Measurements from ENCODE around the gene UNC45A. TPM values are rescaled to one million over a fixed set of nuclear protein-coding genes. Genes with fewer than 3 reads are reported as not detected.
"Not testable (repeated sequence)": the region's sequence is repeated elsewhere in the genome, so short reads cannot be mapped to it uniquely, and the experiment has no call there.

UNC45A gene
- total RNA-seq, 1 donor from 2014 or later, result 70.9 TPM

DNA sequence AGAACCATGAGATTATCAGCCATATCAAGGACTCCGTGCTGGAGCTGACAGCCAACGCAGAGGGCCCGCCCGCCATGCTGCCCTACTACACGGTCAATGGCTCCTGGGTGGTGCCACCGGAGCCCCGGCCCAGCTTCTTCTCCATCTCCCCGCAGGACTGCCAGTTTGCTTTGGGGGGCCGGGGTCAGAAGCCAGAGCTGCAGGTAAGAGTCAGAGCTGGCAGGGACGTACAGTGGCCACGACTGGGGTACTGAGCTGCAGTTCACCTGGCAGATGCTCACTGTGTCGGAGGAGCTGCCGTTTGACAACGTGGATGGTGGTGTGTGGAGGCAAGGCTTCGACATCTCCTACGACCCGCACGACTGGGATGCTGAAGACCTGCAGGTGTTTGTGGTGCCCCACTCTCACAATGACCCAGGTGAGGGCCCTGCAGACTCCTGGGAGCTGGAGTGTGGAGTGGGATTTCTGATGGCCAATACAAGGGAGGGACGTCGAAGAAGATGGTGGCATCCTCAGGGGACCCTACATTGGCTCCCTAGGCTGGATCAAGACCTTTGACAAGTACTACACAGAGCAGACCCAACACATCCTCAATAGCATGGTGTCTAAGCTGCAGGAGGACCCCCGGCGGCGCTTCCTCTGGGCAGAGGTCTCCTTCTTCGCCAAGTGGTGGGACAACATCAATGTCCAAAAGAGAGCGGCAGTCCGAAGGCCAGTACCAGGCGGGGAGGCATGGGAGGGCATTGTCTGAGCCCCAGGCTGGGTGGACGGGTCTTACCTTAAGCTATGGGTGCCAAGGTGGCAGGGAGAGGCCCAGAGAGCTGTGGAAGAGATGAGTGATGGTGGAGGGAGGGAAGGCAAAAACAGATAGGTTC, 29.5 kb upstream of the UNC45A start:
- H3K9me3 Mint-ChIP-seq (ENCODE audit: low read depth), result no peaks in the 10 kb centered on the region
- no peaks in the 10 kb centered on the region for H3K27me3 Mint-ChIP-seq (ENCODE audit: low read depth)
- no peak overlapping the region for H3K4me3 Mint-ChIP-seq (ENCODE audit: unreplicated experiment)
- peaks cover 26% of the 10 kb centered on the region for H3K36me3 Mint-ChIP-seq (ENCODE audit: low read depth)
- TF ChIP-seq, protein P1, sequence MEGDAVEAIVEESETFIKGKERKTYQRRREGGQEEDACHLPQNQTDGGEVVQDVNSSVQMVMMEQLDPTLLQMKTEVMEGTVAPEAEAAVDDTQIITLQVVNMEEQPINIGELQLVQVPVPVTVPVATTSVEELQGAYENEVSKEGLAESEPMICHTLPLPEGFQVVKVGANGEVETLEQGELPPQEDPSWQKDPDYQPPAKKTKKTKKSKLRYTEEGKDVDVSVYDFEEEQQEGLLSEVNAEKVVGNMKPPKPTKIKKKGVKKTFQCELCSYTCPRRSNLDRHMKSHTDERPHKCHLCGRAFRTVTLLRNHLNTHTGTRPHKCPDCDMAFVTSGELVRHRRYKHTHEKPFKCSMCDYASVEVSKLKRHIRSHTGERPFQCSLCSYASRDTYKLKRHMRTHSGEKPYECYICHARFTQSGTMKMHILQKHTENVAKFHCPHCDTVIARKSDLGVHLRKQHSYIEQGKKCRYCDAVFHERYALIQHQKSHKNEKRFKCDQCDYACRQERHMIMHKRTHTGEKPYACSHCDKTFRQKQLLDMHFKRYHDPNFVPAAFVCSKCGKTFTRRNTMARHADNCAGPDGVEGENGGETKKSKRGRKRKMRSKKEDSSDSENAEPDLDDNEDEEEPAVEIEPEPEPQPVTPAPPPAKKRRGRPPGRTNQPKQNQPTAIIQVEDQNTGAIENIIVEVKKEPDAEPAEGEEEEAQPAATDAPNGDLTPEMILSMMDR (IDR thresholded peaks at IDR 0.05), result no peak
- no peak for DNase-seq (ENCODE audit: low spot score)
- H3K4me1 Mint-ChIP-seq (ENCODE audit: low read depth), result peaks cover 20% of the 10 kb centered on the region
- no peak overlapping the region for H3K27ac Mint-ChIP-seq (ENCODE audit: unreplicated experiment)

DNA sequence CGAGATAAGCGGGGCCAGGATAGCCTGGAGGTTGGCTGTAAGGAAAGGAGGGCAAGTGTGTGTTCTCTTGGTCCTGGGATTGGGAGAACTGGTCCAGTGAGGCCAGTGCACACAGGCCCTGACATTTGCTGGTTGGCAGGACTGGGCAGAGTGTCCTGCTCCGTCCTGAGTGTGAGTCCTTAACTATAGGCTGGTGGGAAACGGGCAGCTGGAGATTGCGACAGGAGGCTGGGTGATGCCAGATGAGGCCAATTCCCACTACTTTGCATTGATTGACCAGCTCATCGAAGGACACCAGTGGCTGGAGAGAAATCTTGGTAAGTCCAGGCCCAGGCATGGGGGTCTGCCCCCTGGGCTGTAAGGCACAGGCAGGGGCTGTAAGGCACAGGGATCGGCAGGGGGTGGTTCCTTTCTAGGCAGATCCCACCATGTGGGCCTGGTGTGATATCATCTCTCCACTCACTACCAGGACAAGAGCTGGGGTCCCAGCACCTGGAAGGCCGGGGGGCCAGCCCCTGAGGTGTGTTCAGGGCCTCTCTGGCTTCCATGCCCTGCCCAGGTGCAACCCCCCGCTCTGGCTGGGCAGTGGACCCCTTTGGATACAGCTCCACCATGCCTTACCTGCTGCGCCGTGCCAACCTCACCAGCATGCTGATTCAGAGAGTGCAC, 28.8 kb upstream of the UNC45A start:
- Mint-ChIP-seq H3K36me3 (ENCODE audit: low read depth) (peaks cover 26% of the 10 kb centered on the region), H3K4me3 (ENCODE audit: unreplicated experiment) (no peak overlapping the region), H3K27me3 (ENCODE audit: low read depth) (no peaks in the 10 kb centered on the region), H3K9me3 (ENCODE audit: low read depth) (no peaks in the 10 kb centered on the region), H3K4me1 (ENCODE audit: low read depth) (peaks cover 16% of the 10 kb centered on the region), H3K27ac (ENCODE audit: unreplicated experiment) (no peak overlapping the region)
- DNase-seq (ENCODE audit: low spot score), result no peak
- TF ChIP-seq, protein P1 (IDR thresholded peaks at IDR 0.05), result no peak

GRCh38 chr15:90907051-90907660, 27.9 kb upstream of the UNC45A start:
- H3K27ac Mint-ChIP-seq (ENCODE audit: unreplicated experiment), result no peak overlapping the region
- H3K27me3 Mint-ChIP-seq (ENCODE audit: low read depth), result no peaks in the 10 kb centered on the region
- DNase-seq (ENCODE audit: low spot score), result no peak
- TF ChIP-seq, protein P1 (IDR thresholded peaks at IDR 0.05), result no peak
- no peak overlapping the region for H3K4me3 Mint-ChIP-seq (ENCODE audit: unreplicated experiment)
- peaks cover 26% of the 10 kb centered on the region for H3K36me3 Mint-ChIP-seq (ENCODE audit: low read depth)
- H3K9me3 Mint-ChIP-seq (ENCODE audit: low read depth), result no peaks in the 10 kb centered on the region
- peaks cover 8% of the 10 kb centered on the region for H3K4me1 Mint-ChIP-seq (ENCODE audit: low read depth)

GRCh38 chr15:90907838-90908507, 27.1 kb upstream of the UNC45A start:
- no peaks in the 10 kb centered on the region for H3K27me3 Mint-ChIP-seq (ENCODE audit: low read depth)
- no peaks in the 10 kb centered on the region for H3K9me3 Mint-ChIP-seq (ENCODE audit: low read depth)
- DNase-seq (ENCODE audit: low spot score), result no peak
- H3K36me3 Mint-ChIP-seq (ENCODE audit: low read depth), result peaks cover 31% of the 10 kb centered on the region
- peaks cover 7% of the 10 kb centered on the region for H3K4me1 Mint-ChIP-seq (ENCODE audit: low read depth)
- no peak overlapping the region for H3K4me3 Mint-ChIP-seq (ENCODE audit: unreplicated experiment)
- no peak overlapping the region for H3K27ac Mint-ChIP-seq (ENCODE audit: unreplicated experiment)
- TF ChIP-seq, protein P1 (IDR thresholded peaks at IDR 0.05), result no peak

GRCh38 chr15:90909449-90909848, 25.6 kb upstream of the UNC45A start:
- not testable (repeated sequence) for H3K27me3 Mint-ChIP-seq (ENCODE audit: low read depth); H3K4me1 Mint-ChIP-seq (ENCODE audit: low read depth); DNase-seq (ENCODE audit: low spot score); H3K4me3 Mint-ChIP-seq (ENCODE audit: unreplicated experiment); H3K9me3 Mint-ChIP-seq (ENCODE audit: low read depth); H3K27ac Mint-ChIP-seq (ENCODE audit: unreplicated experiment)
- H3K36me3 Mint-ChIP-seq (ENCODE audit: low read depth), result peaks cover 39% of the 10 kb centered on the region
